Stomach (tissue), 9 donors: Measurements from ENCODE around the gene FRMPD4. TPM values are rescaled to one million over a fixed set of nuclear protein-coding genes. Genes with fewer than 3 reads are reported as not detected.

Experiments
- DNase-seq, 2 donors: peaks; one replicate each; pipeline versions ENCODE4 v3.0.0 to v3.0.0-alpha.2; 2013 to 2019
- H3K27ac ChIP-seq, 5 donors: fragments of 200-600 bp in 4 of 5; sonication (generic) in 4 of 5; one replicate each; pipeline ENCODE4 v1.5.1; 2013 to 2019; ENCODE audit warnings: mild to moderate bottlenecking in 1 of 5, moderate library complexity in 1 of 5
- H3K27me3 ChIP-seq, 3 donors: fragments of 200-600 bp; sonication (generic); one replicate each; pipeline ENCODE4 v1.5.1; 2017 to 2019; ENCODE audit warnings: mixed run types in 1 of 3
- H3K36me3 ChIP-seq, 4 donors: fragments of 200-600 bp; sonication (generic); 1 replicate in 3 of 4; 2 replicates in 1 of 4; pipeline ENCODE4 v1.5.1; 2016 to 2019
- H3K4me1 ChIP-seq, 4 donors: fragments of 200-600 bp; sonication (generic); one replicate each; pipeline ENCODE4 v1.5.1; 2016 to 2019
- H3K4me3 ChIP-seq, 4 donors: fragments of 200-600 bp; sonication (generic) in 3 of 4; one replicate each; pipeline ENCODE4 v1.5.1; 2016 to 2019; ENCODE audit warnings: mild to moderate bottlenecking in 1 of 4
- H3K9me3 ChIP-seq, 4 donors: fragments of 200-600 bp; sonication (generic); one replicate each; pipeline ENCODE4 v1.5.1; 2016 to 2019
- CTCF ChIP-seq, 7 experiments: fragments of 450-650 bp in 4 of 7; fragments of 200-600 bp in 3 of 7; sonication (generic) in 3 of 7; IDR thresholded peaks; one replicate each; pipeline ENCODE4 v1.5.1; 2016 to 2019; ENCODE audit warnings: antibody characterized with exemption in 7 of 7, control low read depth in 2 of 7, mild to moderate bottlenecking in 1 of 7
- EP300 ChIP-seq: sonication (generic); formaldehyde crosslinking; IDR thresholded peaks from one replicate; pipeline ENCODE4 v1.6.1; 2017; ENCODE audit warnings: antibody characterized with exemption
- POLR2A ChIP-seq, 4 donors: fragments of 450-650 bp; IDR thresholded peaks; one replicate each; pipeline ENCODE4 v1.6.1; 2016; ENCODE audit warnings: antibody characterized with exemption in 4 of 4, control low read depth in 2 of 4, mild to moderate bottlenecking in 1 of 4, moderate library complexity in 1 of 4
- POLR2AphosphoS5 ChIP-seq, 3 donors: sonication (generic); formaldehyde crosslinking; IDR thresholded peaks; one replicate each; pipeline ENCODE4 v1.6.1; 2016; ENCODE audit warnings: antibody characterized with exemption in 3 of 3
- WGBS, 5 donors: extraction: QIAGEN DNeasy Blood & Tissue Kit in 3 of 5; methylation state at CpG; one replicate each; pipeline versions ENCODE4 v1.1.5 to v1.1.7; 2013 to 2018; 5-methylcytosine and 5-hydroxymethylcytosine counted together
- intact Hi-C: fragments of 100-400 bp; cut with DNase I; formaldehyde crosslinking; loops from one replicate; pipeline ENCODE4 v1.15.1; 2023; ENCODE audit warnings: low total_unique reads
- polyA plus RNA-seq, 3 donors: library from polyadenylated mRNA; stranded (reverse); fragments of 200-250 nt; gene quantifications; one replicate each; pipeline ENCODE4 v1.2.3, GENCODE V29; 2013
- total RNA-seq, 5 donors: library from RNA; depleted of rRNA; stranded (reverse); fragments of >200 nt; gene quantifications; one replicate each; pipeline versions ENCODE4 v1.1.0 to v1.2.3, GENCODE V29; 2014 to 2016
- donor health status: healthy with polysubstance abuse.
- donor health status: Bipolar disorder and iron deficiency.
- donor health status: healthy.

Gene FRMPD4
- total and polyA plus RNA-seq, 8 donors: 0.03 to 2.6 (median 0.55) TPM; not detected in 5

- DNase-seq: no peak
- intact Hi-C loops: no loop called here
These were observed 555.5 kb downstream of the FRMPD4 start for GRCh38 chrX:12693754-12694153.

GRCh38 chrX:12700745-12701144 is 562.5 kb downstream of the FRMPD4 start:
- Histone ChIP-seq H3K4me1 (no peaks in the 10 kb centered on the region), H3K9me3 (no peaks in the 10 kb centered on the region), H3K36me3 (no peaks in the 10 kb centered on the region), H3K4me3 (no peak overlapping the region), H3K27me3 (no peaks in the 10 kb centered on the region), H3K27ac (no peak overlapping the region)
- DNase-seq: no peak
- 18 to 51% (median 37%) methylated on average over 4 of the region's 4 CpGs for WGBS, 5 donors
- intact Hi-C loops: no loop called here
- TF ChIP-seq CTCF (IDR thresholded peaks at IDR 0.05) (no peak), POLR2A (IDR thresholded peaks at IDR 0.05) (no peak), POLR2AphosphoS5 (IDR thresholded peaks at IDR 0.05) (no peak)

More at GRCh38 chrX:12693754-12694153, 555.5 kb downstream of the FRMPD4 start:
- no peaks in the 10 kb centered on the region for H3K9me3 ChIP-seq
- H3K4me1 ChIP-seq: no peaks in the 10 kb centered on the region
- H3K4me3 ChIP-seq: no peak overlapping the region
- H3K27ac ChIP-seq: no peak overlapping the region
- H3K27me3 ChIP-seq: no peaks in the 10 kb centered on the region
- 69 to 85% (median 81%) methylated on average over 2 of the region's 2 CpGs for WGBS, 5 donors
- no peaks in the 10 kb centered on the region for H3K36me3 ChIP-seq
- TF ChIP-seq POLR2AphosphoS5 (IDR thresholded peaks at IDR 0.05) (no peak), CTCF (IDR thresholded peaks at IDR 0.05) (no peak)

- DNase-seq: peak; percentile 71 to 85
- no peak overlapping the region for H3K27ac ChIP-seq
- no peaks in the 10 kb centered on the region for H3K27me3 ChIP-seq
- no peaks in the 10 kb centered on the region for H3K9me3 ChIP-seq
- H3K4me1 ChIP-seq: no peaks in the 10 kb centered on the region
- intact Hi-C loops: no loop called here
- no peaks in the 10 kb centered on the region for H3K36me3 ChIP-seq
- peak in 5 of 7 experiments; percentile 18 to 38 (median 27) for TF ChIP-seq CTCF (IDR thresholded peaks at IDR 0.05)
- TF ChIP-seq POLR2A (IDR thresholded peaks at IDR 0.05): no peak
- peak in 1 of 3 donors; percentile 4 for TF ChIP-seq POLR2AphosphoS5 (IDR thresholded peaks at IDR 0.05)
- 5 to 25% (median 13%) methylated on average over 10 to 18 of the region's 18 CpGs for WGBS, 5 donors
- H3K4me3 ChIP-seq: no peak overlapping the region
These were observed 563.4 kb downstream of the FRMPD4 start for GRCh38 chrX:12701628-12702027.

- intact Hi-C loops: no loop called here
These were observed 564.3 kb downstream of the FRMPD4 start for GRCh38 chrX:12702509-12703091.

More at GRCh38 chrX:12702509-12703091, 564.3 kb downstream of the FRMPD4 start:
- Histone ChIP-seq H3K36me3 (no peaks in the 10 kb centered on the region), H3K9me3 (no peaks in the 10 kb centered on the region), H3K4me3 (no peak overlapping the region), H3K27me3 (no peaks in the 10 kb centered on the region), H3K4me1 (no peaks in the 10 kb centered on the region), H3K27ac (no peak overlapping the region)
- peak in 1 of 2 donors; percentile 6 for DNase-seq
- 74 to 90% (median 79%) methylated on average over 3 of the region's 3 CpGs for WGBS, 5 donors
- no peak for TF ChIP-seq POLR2AphosphoS5 (IDR thresholded peaks at IDR 0.05)
- TF ChIP-seq POLR2A (IDR thresholded peaks at IDR 0.05): no peak
- no peak for TF ChIP-seq EP300
- peak in 2 of 7 experiments; percentile 5 to 15 for TF ChIP-seq CTCF (IDR thresholded peaks at IDR 0.05)
